ENCODE results near the gene RERE. TPM values are rescaled to one million over a fixed set of nuclear protein-coding genes. Genes with fewer than 3 reads are reported as not detected.

RERE gene
- total RNA-seq, 1 donor from 2014 or later, result 80.3 TPM

DNA sequence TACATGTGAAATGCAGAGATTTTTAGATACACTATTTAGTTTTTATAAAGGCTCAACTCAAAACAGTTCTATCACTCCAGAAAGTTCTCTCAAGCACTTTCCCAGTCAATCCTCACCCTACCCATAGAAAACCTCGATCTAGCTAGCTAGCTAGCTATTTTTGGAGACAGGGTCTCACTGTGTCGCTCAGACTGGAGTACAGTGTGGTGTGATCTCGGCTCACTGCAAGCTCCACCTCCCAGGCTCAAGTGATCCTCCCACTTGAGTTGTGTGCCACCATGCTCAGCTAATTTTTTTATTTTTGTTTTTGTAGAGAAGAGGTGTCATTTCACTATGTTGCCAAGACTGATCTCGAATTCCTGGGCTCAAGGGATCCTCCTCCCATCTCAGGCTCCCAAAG, 236.9 kb downstream of the RERE start:
- intact Hi-C loops (cut with DNase I), result no loop called here
- no peak for DNase-seq (ENCODE audit: extremely low spot score in 2 of 2)
- no peak overlapping the region for H3K4me3 ChIP-seq
- no peaks in the 10 kb centered on the region for H3K9me3 ChIP-seq
- H3K36me3 ChIP-seq, result no peaks in the 10 kb centered on the region
- H3K4me1 ChIP-seq, result no peaks in the 10 kb centered on the region
- no peaks in the 10 kb centered on the region for H3K27me3 ChIP-seq
- TF ChIP-seq POLR2A (IDR thresholded peaks at IDR 0.05) (no peak), POLR2AphosphoS5 (IDR thresholded peaks at IDR 0.05; ENCODE audit: insufficient read depth in 1 of 2, low read depth in 1 of 2) (no peak)
- TF ChIP-seq, protein P1, sequence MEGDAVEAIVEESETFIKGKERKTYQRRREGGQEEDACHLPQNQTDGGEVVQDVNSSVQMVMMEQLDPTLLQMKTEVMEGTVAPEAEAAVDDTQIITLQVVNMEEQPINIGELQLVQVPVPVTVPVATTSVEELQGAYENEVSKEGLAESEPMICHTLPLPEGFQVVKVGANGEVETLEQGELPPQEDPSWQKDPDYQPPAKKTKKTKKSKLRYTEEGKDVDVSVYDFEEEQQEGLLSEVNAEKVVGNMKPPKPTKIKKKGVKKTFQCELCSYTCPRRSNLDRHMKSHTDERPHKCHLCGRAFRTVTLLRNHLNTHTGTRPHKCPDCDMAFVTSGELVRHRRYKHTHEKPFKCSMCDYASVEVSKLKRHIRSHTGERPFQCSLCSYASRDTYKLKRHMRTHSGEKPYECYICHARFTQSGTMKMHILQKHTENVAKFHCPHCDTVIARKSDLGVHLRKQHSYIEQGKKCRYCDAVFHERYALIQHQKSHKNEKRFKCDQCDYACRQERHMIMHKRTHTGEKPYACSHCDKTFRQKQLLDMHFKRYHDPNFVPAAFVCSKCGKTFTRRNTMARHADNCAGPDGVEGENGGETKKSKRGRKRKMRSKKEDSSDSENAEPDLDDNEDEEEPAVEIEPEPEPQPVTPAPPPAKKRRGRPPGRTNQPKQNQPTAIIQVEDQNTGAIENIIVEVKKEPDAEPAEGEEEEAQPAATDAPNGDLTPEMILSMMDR (IDR thresholded peaks at IDR 0.05), result no peak
- no peak overlapping the region for H3K27ac ChIP-seq

DNA sequence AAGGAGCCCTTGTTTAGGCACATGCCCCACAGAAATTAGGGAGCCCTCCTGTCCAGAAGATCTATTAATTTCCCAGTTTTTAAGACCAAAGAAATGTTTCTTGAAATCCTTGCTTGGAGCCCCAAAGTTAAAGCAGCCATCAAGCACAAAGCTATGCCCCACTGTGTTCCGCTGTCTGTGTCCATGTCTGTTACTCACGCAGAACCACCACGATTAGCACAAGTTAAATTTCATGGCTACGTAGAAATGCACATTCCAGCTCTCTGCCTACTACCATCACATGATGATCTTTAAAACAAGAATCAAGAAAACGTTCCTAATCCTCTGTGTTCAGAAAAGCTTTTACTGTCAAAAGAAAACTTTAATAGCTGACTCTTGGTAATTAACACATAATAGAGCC, 238.5 kb downstream of the RERE start:
- no peaks in the 10 kb centered on the region for H3K4me1 ChIP-seq
- DNase-seq (ENCODE audit: extremely low spot score in 2 of 2), result no peak
- H3K27ac ChIP-seq, result no peak overlapping the region
- TF ChIP-seq POLR2A (IDR thresholded peaks at IDR 0.05) (no peak), POLR2AphosphoS5 (IDR thresholded peaks at IDR 0.05; ENCODE audit: insufficient read depth in 1 of 2, low read depth in 1 of 2) (no peak)
- TF ChIP-seq, protein P1 (IDR thresholded peaks at IDR 0.05), result no peak
- no peaks in the 10 kb centered on the region for H3K9me3 ChIP-seq
- no peaks in the 10 kb centered on the region for H3K36me3 ChIP-seq
- intact Hi-C loops (cut with DNase I), result no loop called here
- no peak overlapping the region for H3K4me3 ChIP-seq
- H3K27me3 ChIP-seq, result no peaks in the 10 kb centered on the region

DNA sequence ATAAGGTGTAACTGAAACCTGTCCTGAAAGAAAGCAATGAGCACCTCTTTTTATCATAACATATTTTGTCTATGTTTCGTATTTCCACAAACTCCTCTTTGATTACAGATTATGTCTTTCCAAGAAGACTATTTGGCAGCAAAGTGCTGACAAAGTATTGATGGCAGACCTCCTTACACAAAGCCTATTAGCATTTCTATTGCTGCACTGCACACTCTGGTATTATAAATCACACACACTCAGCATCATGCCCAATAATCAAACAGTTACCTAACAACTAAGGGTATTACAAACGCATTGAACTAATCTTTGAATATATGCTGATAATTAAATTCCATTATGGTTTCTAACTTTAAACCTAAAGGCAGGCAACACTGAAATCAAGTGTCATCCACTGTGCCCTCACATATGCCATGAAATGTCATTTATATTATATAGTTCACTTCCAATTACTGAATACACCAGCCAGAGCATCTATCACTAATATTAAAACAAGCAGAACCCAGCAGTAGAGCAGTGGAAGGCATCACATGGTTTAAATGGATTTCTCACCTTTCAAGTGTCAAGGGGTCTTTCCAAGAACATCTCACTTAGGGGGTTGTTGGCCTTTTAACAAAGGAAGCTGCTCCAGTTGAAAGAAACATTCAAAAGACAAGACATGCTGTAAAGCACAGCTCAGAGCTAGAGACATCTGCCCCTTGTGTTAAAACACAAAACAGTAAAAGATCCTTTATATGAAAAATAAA, 239.1 kb downstream of the RERE start:
- intact Hi-C loops (cut with DNase I), result no loop called here
- Histone ChIP-seq H3K9me3 (no peaks in the 10 kb centered on the region), H3K4me1 (no peaks in the 10 kb centered on the region), H3K27ac (no peak overlapping the region), H3K4me3 (no peak overlapping the region), H3K27me3 (no peaks in the 10 kb centered on the region), H3K36me3 (no peaks in the 10 kb centered on the region)
- DNase-seq (ENCODE audit: extremely low spot score in 2 of 2), result no peak
- TF ChIP-seq, protein P1 (IDR thresholded peaks at IDR 0.05), result no peak
- TF ChIP-seq POLR2AphosphoS5 (IDR thresholded peaks at IDR 0.05; ENCODE audit: insufficient read depth in 1 of 2, low read depth in 1 of 2), result no peak
- TF ChIP-seq POLR2A (IDR thresholded peaks at IDR 0.05), result no peak

DNA sequence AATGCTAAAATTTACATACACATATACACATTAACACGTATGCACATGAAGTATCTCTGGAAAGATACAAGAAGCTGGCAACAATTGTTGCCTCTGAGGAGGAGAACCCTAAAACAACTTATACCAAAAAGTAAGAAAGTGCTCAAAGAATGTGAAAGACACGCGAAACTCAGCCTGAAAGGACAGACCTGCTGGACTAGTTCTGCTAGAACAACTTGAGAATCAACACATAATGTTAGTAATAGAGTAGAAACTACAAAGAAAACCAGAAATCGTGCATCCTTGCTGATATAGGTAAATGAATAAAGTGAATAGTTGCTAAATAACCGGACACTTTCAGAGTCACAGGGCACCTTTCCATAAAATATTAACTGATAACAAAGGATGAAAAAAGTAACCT, 242.5 kb downstream of the RERE start:
- H3K27me3 ChIP-seq, result no peaks in the 10 kb centered on the region
- no peaks in the 10 kb centered on the region for H3K36me3 ChIP-seq
- H3K9me3 ChIP-seq, result no peaks in the 10 kb centered on the region
- no peak overlapping the region for H3K4me3 ChIP-seq
- H3K27ac ChIP-seq, result no peak overlapping the region
- intact Hi-C loops (cut with DNase I), result no loop called here
- DNase-seq (ENCODE audit: extremely low spot score in 2 of 2), result no peak
- no peak for TF ChIP-seq POLR2A (IDR thresholded peaks at IDR 0.05)
- TF ChIP-seq POLR2AphosphoS5 (IDR thresholded peaks at IDR 0.05; ENCODE audit: insufficient read depth in 1 of 2, low read depth in 1 of 2), result no peak
- TF ChIP-seq, protein P1 (IDR thresholded peaks at IDR 0.05), result no peak
- no peaks in the 10 kb centered on the region for H3K4me1 ChIP-seq

DNA sequence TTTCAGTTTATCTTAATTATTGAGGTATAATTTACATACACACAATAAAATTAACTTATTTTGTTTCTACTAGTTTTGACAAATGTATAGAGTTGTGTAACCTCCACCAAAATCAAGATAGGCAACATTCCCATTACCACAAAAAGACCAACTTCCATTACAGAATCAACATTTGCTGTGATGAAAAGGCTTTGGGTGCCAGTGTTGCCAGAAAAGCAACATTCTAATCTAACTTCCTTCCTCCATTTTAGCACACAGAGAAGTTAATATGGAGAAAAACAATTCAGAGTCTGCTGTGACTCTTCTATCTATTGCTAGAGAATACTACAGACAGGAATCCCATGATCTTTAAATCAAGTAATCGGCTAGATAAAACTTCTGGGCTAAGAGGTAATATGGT, 245.3 kb downstream of the RERE start:
- intact Hi-C loops (cut with DNase I), result no loop called here
- no peaks in the 10 kb centered on the region for H3K9me3 ChIP-seq
- H3K4me1 ChIP-seq, result no peaks in the 10 kb centered on the region
- no peak for DNase-seq (ENCODE audit: extremely low spot score in 2 of 2)
- H3K27ac ChIP-seq, result no peak overlapping the region
- TF ChIP-seq, protein P1 (IDR thresholded peaks at IDR 0.05), result no peak
- TF ChIP-seq POLR2AphosphoS5 (IDR thresholded peaks at IDR 0.05; ENCODE audit: insufficient read depth in 1 of 2, low read depth in 1 of 2), result no peak
- no peak for TF ChIP-seq POLR2A (IDR thresholded peaks at IDR 0.05)
- H3K4me3 ChIP-seq, result no peak overlapping the region
- H3K27me3 ChIP-seq, result no peaks in the 10 kb centered on the region
- H3K36me3 ChIP-seq, result no peaks in the 10 kb centered on the region
